ENCODE data around the gene PRR19. TPM values are rescaled to one million over a fixed set of nuclear protein-coding genes. Genes with fewer than 3 reads are reported as not detected.

Gene PRR19, protein sequence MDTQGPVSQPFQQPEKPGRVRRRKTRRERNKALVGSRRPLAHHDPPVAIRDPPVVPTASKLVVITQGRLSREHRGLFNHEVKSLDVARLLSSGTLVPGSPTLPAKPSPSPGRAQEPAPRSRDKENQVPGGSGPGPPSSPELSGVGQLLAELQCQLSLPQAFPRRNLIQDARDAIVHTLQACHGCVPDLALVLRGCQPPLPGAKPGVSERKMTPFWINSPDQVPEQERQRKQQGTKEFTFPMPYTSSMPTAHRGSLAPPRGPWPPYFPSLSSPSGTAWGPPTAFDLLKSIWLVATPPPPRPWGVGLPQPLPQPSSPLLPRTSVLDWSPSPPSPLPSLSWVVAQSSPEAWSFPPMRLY
- 0.15 and 1.5 TPM in 2 replicates for total RNA-seq

DNA sequence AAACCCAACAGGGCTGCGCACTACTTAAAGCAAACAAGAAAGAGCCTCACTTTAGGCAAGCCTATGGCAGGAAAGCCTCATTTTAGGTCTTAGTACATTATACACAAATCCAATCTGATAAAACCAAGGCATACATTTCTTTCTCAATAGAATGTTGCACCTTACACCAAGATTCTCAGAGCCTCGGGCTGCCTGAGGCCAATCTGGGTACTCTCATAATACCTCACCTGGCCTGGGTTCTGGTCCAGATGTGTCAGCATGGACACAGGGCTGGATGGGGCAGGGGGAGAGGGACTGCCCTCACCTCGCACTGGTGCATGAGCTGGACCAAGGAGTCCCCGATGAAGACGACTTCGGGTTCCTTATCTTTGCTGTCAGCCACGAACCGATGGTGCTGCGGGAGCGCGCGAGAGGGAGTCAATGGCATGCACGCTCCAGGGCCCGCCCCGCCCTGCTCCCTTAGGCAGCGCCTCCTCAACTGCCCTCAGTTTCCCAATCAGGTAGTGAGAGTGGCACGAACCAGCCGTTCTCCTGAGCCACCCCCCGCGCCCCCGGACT, at the start of gene PRR19:
TSS of gene PRR19 (plus strand) at position 487 of the 558 bp plus-strand sequence. CDS start 7,453 bp downstream, outside the sequence.

GRCh38 chr19:42254850-42255765, 46.8 kb upstream of the PRR19 start, which contains the start of gene ERF:
TSS of gene ERF (minus strand) at chr19:42255128. CDS start at chr19:42254999, 129 bp downstream.

DNA sequence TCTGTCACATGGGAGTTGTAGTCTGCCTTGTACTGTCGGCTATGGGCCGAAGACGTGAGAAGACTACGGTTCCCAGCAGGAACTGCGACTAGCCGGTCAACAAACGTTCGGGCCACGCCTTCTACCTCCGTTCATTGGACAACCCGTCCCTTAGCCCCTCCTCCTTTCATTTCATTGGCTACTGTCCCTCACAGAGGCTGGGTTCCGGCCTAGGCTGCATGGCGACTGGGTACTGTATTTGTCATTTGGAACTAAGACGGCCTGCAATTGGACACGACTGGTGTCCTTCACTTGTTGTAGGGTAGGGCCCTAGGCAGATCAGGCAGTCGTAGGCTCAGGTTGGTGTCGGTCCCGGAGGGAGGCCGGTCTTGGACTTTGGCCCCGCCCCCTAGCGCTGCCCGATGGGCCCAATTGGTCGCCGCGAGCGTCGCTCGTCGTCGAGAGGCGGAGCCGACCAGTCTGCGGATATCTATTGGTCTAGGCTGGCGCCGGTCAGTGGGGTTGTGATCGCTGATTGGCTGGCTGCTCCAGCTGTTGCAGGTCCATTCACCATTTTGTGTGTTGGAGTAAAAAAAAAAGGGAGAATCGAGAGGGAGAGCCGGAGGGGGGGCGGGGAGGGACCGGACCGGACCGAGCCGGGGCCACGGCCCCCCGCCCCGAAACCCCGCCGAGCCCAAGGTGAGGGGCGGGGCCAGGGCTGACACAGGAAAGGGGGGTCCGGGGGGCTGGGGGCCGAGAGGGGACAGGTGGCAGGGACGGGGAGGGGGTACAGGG, 33.0 kb upstream of the PRR19 start, which contains the start of gene CIC:
TSS of gene CIC (plus strand) at position 549 of the 774 bp plus-strand sequence. CDS start 2,532 bp downstream, outside the sequence.

GRCh38 chr19:42313096-42313839, 11.3 kb downstream of the PRR19 start, which contains the start of gene TMEM145:
TSS of gene TMEM145 (plus strand) at chr19:42313309. CDS start at chr19:42313377, 68 bp downstream.

GRCh38 chr19:42325308-42325895, 23.5 kb downstream of the PRR19 start, which contains the start of gene MEGF8:
TSS of gene MEGF8 (plus strand) at chr19:42325635. CDS start at chr19:42326244, 609 bp downstream.

Other genes with a start within 250 kb of the PRR19 start
- gene GRIK5, start 231.9 kb upstream of the PRR19 start, total RNA-seq: 0.58 and 0.66 TPM in 2 replicates
- gene ZNF574, start 226.0 kb upstream of the PRR19 start, total RNA-seq: 10.8 and 15.7 TPM in 2 replicates
- 0.17 TPM in 1 of 2 replicates, not detected in the other for gene POU2F2, start 169.7 kb upstream of the PRR19 start, total RNA-seq
- 19.2 and 22.0 TPM in 2 replicates for gene DEDD2, start 84.5 kb upstream of the PRR19 start, total RNA-seq
- gene ZNF526, start 81.8 kb upstream of the PRR19 start, total RNA-seq: 9.7 and 12.7 TPM in 2 replicates
- gene GSK3A, start 59.5 kb upstream of the PRR19 start, total RNA-seq: 14.7 and 17.9 TPM in 2 replicates
- gene ERF, start 47.0 kb upstream of the PRR19 start, total RNA-seq: 26.0 and 31.9 TPM in 2 replicates
- gene CIC, start 32.9 kb upstream of the PRR19 start, total RNA-seq: 43.5 and 44.0 TPM in 2 replicates
- gene PAFAH1B3, start 492 bp downstream of the PRR19 start, total RNA-seq: 14.9 and 46.7 TPM in 2 replicates
- 0.33 TPM in 1 of 2 replicates, not detected in the other for gene TMEM145, start 11.2 kb downstream of the PRR19 start, total RNA-seq
- 30.3 and 65.5 TPM in 2 replicates for gene MEGF8, start 23.5 kb downstream of the PRR19 start, total RNA-seq
- gene CNFN, start 88.2 kb downstream of the PRR19 start, total RNA-seq: not detected in 2 replicates
- gene LIPE, start 125.3 kb downstream of the PRR19 start, total RNA-seq: 2.2 and 2.9 TPM in 2 replicates
- gene CXCL17, start 140.8 kb downstream of the PRR19 start, total RNA-seq: not detected in 2 replicates
- not detected in 2 replicates for gene CEACAM1, start 226.3 kb downstream of the PRR19 start, total RNA-seq

Data from smooth muscle cell of trachea (primary cell).